ENCODE results near the gene MASP2. TPM values are rescaled to one million over a fixed set of nuclear protein-coding genes. Genes with fewer than 3 reads are reported as not detected.
A peak's percentile ranks its signal among the peaks of the same experiment; 100 is the strongest.
"Not testable (repeated sequence)": the region's sequence is repeated elsewhere in the genome, so short reads cannot be mapped to it uniquely, and the experiment has no call there.

MASP2 gene
- total RNA-seq (not detected), polyA plus RNA-seq (under 1 TPM in 1 of 2 donors, not detected in 1; 0.01 TPM)
- long read RNA-seq, donor 1: 0 reads
- long read RNA-seq, donor 2, partial matches to known transcripts: 0 of 1 reads
- long read RNA-seq, donor 2, other reads (novel, unspliced or antisense): 1 of 1 reads
- long read RNA-seq, donor 3: 0 reads

- H3K4me3 ChIP-seq: no peak within 1 kb of the TSS
- H3K27me3 ChIP-seq: no peaks in the 10 kb centered on the region
- DNase-seq (no peak), ATAC-seq (peak in 1 of 8 donors; percentile 7)
- TF ChIP-seq CTCF (IDR thresholded peaks at IDR 0.05): no peak
- H3K4me1 ChIP-seq: peaks cover 0 to 3% (median 0%) of the 10 kb centered on the region in 9 donors
- H3K36me3 ChIP-seq: no peaks in the 10 kb centered on the region
- no peak within 1 kb of the TSS for H3K27ac ChIP-seq
- intact Hi-C loops (cut with DNase I): loop anchor here in 2 of 10 donors (10.0 kb wide), 2 partner anchors 58 to 598 kb away; no protein-coding TSS in a partner anchor
- H3K9me3 ChIP-seq: no peaks in the 10 kb centered on the region
- WGBS, 2 donors: 92 to 94% methylated on average over 28 of the region's 28 CpGs
Observed at GRCh38 chr1:11046625-11047365, at the start of gene MASP2. Gene MASP2, minus strand, starts transcription at chr1:11047239. Its CDS starts 32 bp downstream, at chr1:11047207.

- not testable (repeated sequence) for H3K4me1 ChIP-seq, ATAC-seq
Observed at GRCh38 chr1:11083784-11084183, 36.7 kb upstream of the MASP2 start.

GRCh38 chr1:11080931-11081330 is 33.9 kb upstream of the MASP2 start:
- Histone ChIP-seq H3K36me3 (peaks cover 0 to 94% (median 59%) of the 10 kb centered on the region in 9 donors), H3K4me3 (no peak overlapping the region), H3K27me3 (no peaks in the 10 kb centered on the region), H3K4me1 (no peaks in the 10 kb centered on the region), H3K9me3 (no peaks in the 10 kb centered on the region), H3K27ac (no peak overlapping the region)
- ATAC-seq (no peak), DNase-seq (no peak)
- intact Hi-C loops (cut with DNase I): no loop called here
- no peak for TF ChIP-seq CTCF (IDR thresholded peaks at IDR 0.05)
- 87% methylated on average over 12 of the region's 12 CpGs for WGBS, 2 donors

More at GRCh38 chr1:11083784-11084183, 36.7 kb upstream of the MASP2 start:
- peaks cover 6 to 93% (median 56%) of the 10 kb centered on the region in 9 donors for H3K36me3 ChIP-seq
- H3K9me3 ChIP-seq; DNase-seq; intact Hi-C loops (cut with DNase I); H3K4me3 ChIP-seq; H3K27ac ChIP-seq; H3K27me3 ChIP-seq: not testable (repeated sequence)
- WGBS, 2 donors: 94 to 95% methylated on average over 2 of the region's 3 CpGs

GRCh38 chr1:11078631-11079030 is 31.6 kb upstream of the MASP2 start:
- intact Hi-C loops (cut with DNase I): no loop called here
- Histone ChIP-seq H3K36me3 (peaks cover 0 to 100% (median 82%) of the 10 kb centered on the region in 9 donors), H3K27me3 (no peaks in the 10 kb centered on the region), H3K4me1 (no peaks in the 10 kb centered on the region), H3K4me3 (no peak overlapping the region), H3K27ac (no peak overlapping the region), H3K9me3 (no peaks in the 10 kb centered on the region)
- DNase-seq (no peak), ATAC-seq (no peak)
- no peak for TF ChIP-seq CTCF (IDR thresholded peaks at IDR 0.05)
- 87 to 97% methylated on average over 2 of the region's 2 CpGs for WGBS, 2 donors

- DNase-seq; H3K4me3 ChIP-seq; H3K27ac ChIP-seq; H3K9me3 ChIP-seq; intact Hi-C loops (cut with DNase I); ATAC-seq; H3K4me1 ChIP-seq; H3K27me3 ChIP-seq: not testable (repeated sequence)
- 94 to 95% methylated on average over 7 of the region's 7 CpGs for WGBS, 2 donors
- peaks cover 0 to 100% (median 94%) of the 10 kb centered on the region in 9 donors for H3K36me3 ChIP-seq
Observed at GRCh38 chr1:11073398-11073797, 26.4 kb upstream of the MASP2 start.

Measured in heart right ventricle (tissue), 16 donors.